OCI-M2 (cell line): ENCODE data around the gene SORT1.

ENCODE experiments used
- DNase-seq: peaks from one replicate; lab custom pipeline; 2025; ENCODE audit not compliant: unreplicated experiment; lab: John Stamatoyannopoulos, UW

The SORT1 gene

GRCh38 chr1:109263597-109264378, 133.9 kb downstream of the SORT1 start:
- DNase-seq: no peak

GRCh38 chr1:109263234-109263596, 134.5 kb downstream of the SORT1 start:
- DNase-seq: no peak

- DNase-seq: no peak
Measured at GRCh38 chr1:109262231-109263055, 135.3 kb downstream of the SORT1 start.

- DNase-seq: no peak
Measured at GRCh38 chr1:109261578-109261977, 136.1 kb downstream of the SORT1 start.

- DNase-seq: no peak
Measured at GRCh38 chr1:109261006-109261405, 136.7 kb downstream of the SORT1 start.

- DNase-seq: no peak
Measured at GRCh38 chr1:109259674-109260557, 137.8 kb downstream of the SORT1 start.
